SJSA1 (cell line): ENCODE data around the gene NGDN. TPM values are rescaled to one million over a fixed set of nuclear protein-coding genes. Genes with fewer than 3 reads are reported as not detected.

Experiments
- DNase-seq, 2 experiments: peaks; one replicate each; pipeline ENCODE4 v3.0.0-alpha.2; 2015 to 2020; ENCODE audit warnings: low spot score in 2 of 2, low read depth in 1 of 2
- H3K27ac ChIP-seq: fragments of 250-450 bp; sonication (Bioruptor Pico); 2 replicates; pipeline ENCODE4 v1.5.1; 2020; ENCODE audit warnings: mild to moderate bottlenecking, moderate library complexity
- H3K27me3 ChIP-seq: fragments of 250-450 bp; sonication (Bioruptor Pico); replicated peaks from 2 replicates; pipeline ENCODE4 v1.5.1; 2020; ENCODE audit warnings: mild to moderate bottlenecking, moderate library complexity
- H3K36me3 ChIP-seq: fragments of 250-450 bp; sonication (Bioruptor Pico); 2 replicates; pipeline ENCODE4 v1.5.1; 2020; ENCODE audit warnings: mild to moderate bottlenecking
- H3K4me1 ChIP-seq: fragments of 250-450 bp; sonication (Bioruptor Pico); replicated peaks from 2 replicates; pipeline ENCODE4 v1.6.1; 2021; ENCODE audit warnings: mild to moderate bottlenecking
- H3K4me3 ChIP-seq: fragments of 250-450 bp; sonication (Bioruptor Pico); 2 replicates; pipeline ENCODE4 v1.5.1; 2020; ENCODE audit warnings: mild to moderate bottlenecking
- H3K9me3 ChIP-seq: fragments of 250-450 bp; sonication (Bioruptor Pico); replicated peaks from 2 replicates; pipeline ENCODE4 v1.5.1; 2020; ENCODE audit warnings: mild to moderate bottlenecking
- total RNA-seq: library from RNA; depleted of rRNA; stranded (reverse); fragments of >200 nt; shearing (Covaris generic); gene quantifications from 2 replicates; pipeline ENCODE4 v1.2.3, GENCODE V29; 2014

NGDN gene
- total RNA-seq, 1 experiment from 2014 or later = 53.1 TPM

DNA sequence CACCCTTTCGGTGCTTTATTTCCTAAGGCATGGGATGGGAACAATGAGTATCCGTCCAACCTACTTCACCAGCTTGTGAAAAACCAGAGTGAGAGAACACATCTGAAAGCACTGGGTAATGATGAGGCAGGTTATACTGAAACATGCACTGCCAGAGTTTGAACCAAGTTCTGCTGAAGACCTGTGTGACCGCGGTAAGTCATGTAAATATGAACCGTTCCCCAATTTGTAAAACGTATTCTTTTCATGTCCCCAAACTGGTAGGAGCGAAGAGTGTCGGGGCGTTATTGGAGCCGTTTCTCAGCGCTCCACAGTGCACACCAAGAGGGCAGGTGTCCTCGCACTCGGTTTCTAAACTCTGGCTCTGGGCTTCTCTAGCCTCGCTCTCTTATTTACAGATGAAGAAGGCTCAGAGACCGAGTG lies 788 bp upstream of the NGDN start:
- Histone ChIP-seq H3K36me3 (peaks cover 35% of the 10 kb centered on the region), H3K4me1 (peaks cover 6% of the 10 kb centered on the region; the same call in 1 of the 2 replicates), H3K27ac (no peak overlapping the region), H3K27me3 (peaks cover 7% of the 10 kb centered on the region; the same call in 1 of the 2 replicates), H3K4me3 (peak overlapping the region; percentile 58), H3K9me3 (no peaks in the 10 kb centered on the region)
- no peak for DNase-seq

DNA sequence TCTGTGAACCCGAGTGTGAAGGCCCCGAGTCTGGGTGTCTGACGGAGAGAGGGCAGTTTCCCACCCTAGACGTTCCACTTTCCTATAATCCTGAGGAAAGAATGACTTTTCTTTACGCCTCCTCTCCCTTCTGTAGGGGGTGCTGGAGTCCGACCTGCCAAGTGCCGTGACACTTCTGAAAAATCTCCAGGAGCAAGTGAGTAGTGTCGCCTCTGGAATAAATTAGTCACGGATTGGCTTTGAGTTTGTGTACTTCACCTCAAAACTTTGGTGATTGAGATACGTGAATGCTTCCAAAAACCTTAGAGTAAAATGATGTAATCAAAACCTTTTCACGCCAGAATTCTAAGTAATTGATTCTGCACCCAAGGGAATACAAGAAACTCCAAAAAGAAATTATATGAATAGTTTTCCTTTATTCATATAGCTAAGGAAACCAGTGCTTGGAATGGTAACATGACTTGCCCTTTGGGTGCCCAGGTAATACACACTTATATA lies 452 bp downstream of the NGDN start:
- Histone ChIP-seq H3K4me1 (peaks cover 6% of the 10 kb centered on the region; the same call in 1 of the 2 replicates), H3K4me3 (peak overlapping the region; percentile 58), H3K27ac (peak overlapping the region; percentile 51), H3K36me3 (peaks cover 46% of the 10 kb centered on the region), H3K27me3 (no peaks in the 10 kb centered on the region), H3K9me3 (no peaks in the 10 kb centered on the region)
- no peak for DNase-seq

DNA sequence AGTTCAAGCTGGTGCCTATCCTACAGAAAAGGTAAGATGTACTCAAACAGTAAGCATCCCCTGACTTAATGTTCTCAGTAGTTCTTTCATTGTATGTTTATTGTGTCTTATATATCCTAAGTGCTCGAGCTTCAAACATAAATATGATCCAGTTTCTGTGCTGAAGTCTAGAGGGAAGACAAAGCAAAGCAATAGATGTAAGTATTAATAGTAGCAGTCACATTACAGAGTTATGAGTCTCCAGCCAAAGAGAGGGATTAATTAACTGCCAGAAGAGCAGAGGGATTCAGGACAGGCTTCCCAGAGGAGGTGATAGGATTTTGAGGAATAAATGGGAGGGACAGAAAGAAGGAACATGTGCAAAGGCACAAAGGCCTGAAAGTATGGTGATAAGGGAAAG lies 1.4 kb downstream of the NGDN start:
- H3K27ac ChIP-seq = no peak overlapping the region
- peaks cover 56% of the 10 kb centered on the region for H3K36me3 ChIP-seq
- no peaks in the 10 kb centered on the region for H3K9me3 ChIP-seq
- peaks cover 6% of the 10 kb centered on the region; the same call in 1 of the 2 replicates for H3K4me1 ChIP-seq
- DNase-seq = no peak
- no peak overlapping the region for H3K4me3 ChIP-seq
- no peaks in the 10 kb centered on the region for H3K27me3 ChIP-seq

DNA sequence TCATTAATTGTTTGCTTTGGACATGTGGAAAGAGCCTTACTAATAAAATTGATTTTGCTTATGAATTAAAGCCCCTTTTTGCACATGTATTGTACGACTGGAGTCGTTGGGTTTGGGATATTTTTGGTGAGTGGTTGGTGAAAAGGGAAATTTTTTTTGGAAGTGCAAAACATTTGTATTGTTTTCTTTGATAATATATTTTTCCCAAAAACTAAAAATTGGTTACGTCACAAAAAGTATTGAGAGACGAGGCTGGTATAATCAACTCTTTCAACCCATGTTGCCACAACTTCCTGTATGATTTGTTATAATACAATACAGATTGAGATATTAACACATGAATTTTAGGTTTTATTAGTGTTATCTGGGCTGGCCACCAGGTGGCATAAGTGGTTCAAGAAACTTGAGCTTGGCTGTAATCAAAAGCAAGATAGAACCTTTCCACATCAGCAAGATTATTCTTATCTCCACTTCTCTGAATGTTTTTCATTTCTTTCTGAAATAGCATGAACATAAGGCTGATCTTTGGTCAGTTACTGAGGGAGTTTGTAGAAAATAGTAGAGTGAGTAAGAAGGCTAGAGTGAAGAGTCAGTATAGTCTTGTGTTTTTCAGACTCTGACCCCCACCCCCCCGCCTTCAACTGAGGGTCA lies 8.7 kb downstream of the NGDN start:
- no peak overlapping the region for H3K27ac ChIP-seq
- peaks cover 65% of the 10 kb centered on the region for H3K36me3 ChIP-seq
- no peaks in the 10 kb centered on the region for H3K9me3 ChIP-seq
- no peak overlapping the region for H3K4me3 ChIP-seq
- no peaks in the 10 kb centered on the region for H3K27me3 ChIP-seq
- DNase-seq = peak in 1 of 2 experiments; percentile 12
- H3K4me1 ChIP-seq = no peaks in the 10 kb centered on the region

DNA sequence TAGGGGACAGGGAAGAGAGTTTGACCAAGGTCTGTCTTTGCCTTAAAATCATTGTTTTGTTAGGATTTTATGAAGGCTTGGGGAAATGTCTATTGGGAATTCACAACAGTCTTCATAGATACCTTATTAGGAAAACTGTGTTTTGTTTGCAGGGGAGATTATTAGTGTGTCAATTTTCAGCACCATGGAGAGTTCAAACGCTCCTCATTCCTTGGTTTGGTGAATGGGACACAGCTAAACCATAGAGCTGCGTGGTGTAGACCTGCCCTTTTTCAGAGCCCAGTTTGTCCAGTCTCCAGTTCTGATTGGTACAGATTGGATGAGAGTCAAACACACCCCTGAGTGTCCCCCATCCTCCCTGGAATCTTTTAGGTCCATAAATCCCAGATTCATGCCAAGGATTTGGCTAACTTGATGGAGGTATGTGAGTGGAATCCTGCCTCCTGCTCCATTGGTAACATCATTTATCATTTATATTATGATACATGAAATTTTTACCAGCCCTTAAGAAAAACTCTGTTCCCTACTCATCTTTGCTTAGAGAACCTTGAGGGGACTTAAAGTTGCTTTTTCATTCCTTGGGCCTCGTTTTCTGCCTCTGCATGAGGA lies 12.0 kb downstream of the NGDN start:
- no peak overlapping the region for H3K27ac ChIP-seq
- H3K4me3 ChIP-seq = no peak overlapping the region
- H3K36me3 ChIP-seq = peaks cover 33% of the 10 kb centered on the region
- no peak for DNase-seq
- H3K9me3 ChIP-seq = no peaks in the 10 kb centered on the region
- H3K27me3 ChIP-seq = no peaks in the 10 kb centered on the region
- H3K4me1 ChIP-seq = no peaks in the 10 kb centered on the region

DNA sequence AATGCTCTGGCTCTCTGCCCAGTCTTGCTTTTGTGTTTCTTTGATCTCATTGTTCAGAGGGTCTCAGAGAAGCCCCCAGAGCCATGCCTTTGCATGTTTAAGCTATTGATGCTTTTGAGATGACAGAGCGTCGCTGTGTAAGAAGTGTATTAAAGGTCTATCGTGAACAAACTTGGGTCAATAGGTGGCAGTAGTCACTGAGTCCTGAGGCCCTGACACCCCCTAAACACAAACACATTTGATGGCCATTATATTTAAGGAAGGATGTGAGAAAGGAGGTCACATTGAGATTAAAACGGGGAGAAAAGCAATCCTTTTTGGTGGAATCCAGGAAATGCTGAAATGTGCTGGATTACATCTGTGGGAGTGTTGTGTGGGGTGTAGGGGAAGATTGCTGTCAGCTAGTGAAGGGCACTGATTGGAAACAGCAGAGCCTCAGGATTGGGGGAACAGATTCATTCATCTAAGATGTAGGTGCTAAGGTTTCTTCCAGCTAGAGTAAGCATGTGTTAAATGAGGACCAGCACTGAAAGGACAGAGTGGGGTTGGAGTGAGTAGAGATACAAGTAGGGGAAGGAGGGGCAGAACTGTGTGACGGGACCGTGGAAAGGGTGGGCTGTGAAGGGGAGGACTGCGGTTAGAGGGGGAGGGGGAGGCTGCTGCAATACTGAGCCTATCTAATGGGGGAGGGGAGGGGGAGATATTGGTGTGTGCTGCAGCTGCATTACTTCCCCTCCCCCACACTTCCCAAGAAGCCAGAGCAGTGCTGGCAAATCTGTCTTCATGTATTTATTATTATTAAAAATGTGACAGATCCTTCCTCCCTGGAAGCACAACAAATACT lies 12.7 kb downstream of the NGDN start:
- H3K9me3 ChIP-seq = no peaks in the 10 kb centered on the region
- H3K4me1 ChIP-seq = no peaks in the 10 kb centered on the region
- H3K36me3 ChIP-seq = peaks cover 26% of the 10 kb centered on the region
- no peaks in the 10 kb centered on the region for H3K27me3 ChIP-seq
- H3K27ac ChIP-seq = no peak overlapping the region
- no peak overlapping the region for H3K4me3 ChIP-seq
- DNase-seq = no peak

DNA sequence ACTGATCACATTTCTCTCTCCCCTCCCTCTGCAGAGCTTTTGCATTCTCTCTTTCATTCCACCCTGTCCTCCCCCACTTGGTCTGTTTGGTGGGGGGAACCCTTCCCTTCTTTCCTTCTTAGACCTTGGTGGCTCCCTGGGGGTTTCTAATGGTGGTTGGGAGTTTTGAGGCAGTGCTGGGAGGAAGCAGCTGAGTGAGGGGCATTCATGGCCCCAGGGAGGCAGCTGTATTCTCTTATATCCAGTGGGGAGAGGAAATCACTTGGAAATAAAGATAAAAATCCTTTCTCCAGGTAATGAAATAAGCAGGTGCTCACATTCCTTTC lies 13.3 kb downstream of the NGDN start:
- H3K27ac ChIP-seq = no peak overlapping the region
- H3K36me3 ChIP-seq = peaks cover 20% of the 10 kb centered on the region
- H3K4me1 ChIP-seq = no peaks in the 10 kb centered on the region
- H3K9me3 ChIP-seq = no peaks in the 10 kb centered on the region
- no peak for DNase-seq
- H3K27me3 ChIP-seq = no peaks in the 10 kb centered on the region
- H3K4me3 ChIP-seq = no peak overlapping the region

DNA sequence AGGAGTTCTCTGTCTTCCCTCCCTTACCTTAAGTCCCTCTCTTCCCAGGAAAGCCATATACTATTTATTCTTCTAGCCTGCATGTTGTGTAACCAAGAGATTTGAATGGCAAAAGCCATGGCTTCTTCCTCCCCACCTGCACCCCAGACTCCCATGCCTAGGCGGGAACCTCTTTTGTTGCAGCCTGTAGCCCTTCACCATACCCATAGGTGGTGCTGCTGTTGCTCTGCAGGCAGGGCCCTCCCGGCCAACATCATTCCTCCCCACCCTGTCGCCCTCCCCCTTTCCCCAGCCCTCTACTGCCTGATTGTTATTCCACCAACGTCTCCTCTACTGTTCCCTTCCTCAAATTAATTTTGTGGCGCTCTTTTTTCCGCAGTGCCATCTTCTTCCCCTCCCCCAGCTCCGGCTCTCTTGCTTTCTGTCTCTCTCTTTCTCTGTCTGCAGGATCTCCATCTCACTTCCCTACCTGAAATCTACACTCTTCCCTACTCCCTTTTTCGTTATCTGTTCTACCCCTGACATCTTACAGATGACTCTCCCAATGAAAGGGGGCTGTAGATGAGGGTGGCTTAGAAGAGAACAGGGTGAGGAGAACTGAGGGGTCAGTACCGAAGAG lies 13.8 kb downstream of the NGDN start:
- Histone ChIP-seq H3K27me3 (no peaks in the 10 kb centered on the region), H3K4me1 (no peaks in the 10 kb centered on the region), H3K27ac (no peak overlapping the region), H3K4me3 (no peak overlapping the region), H3K9me3 (no peaks in the 10 kb centered on the region), H3K36me3 (peaks cover 15% of the 10 kb centered on the region)
- peak in 1 of 2 experiments; percentile 43 for DNase-seq

DNA sequence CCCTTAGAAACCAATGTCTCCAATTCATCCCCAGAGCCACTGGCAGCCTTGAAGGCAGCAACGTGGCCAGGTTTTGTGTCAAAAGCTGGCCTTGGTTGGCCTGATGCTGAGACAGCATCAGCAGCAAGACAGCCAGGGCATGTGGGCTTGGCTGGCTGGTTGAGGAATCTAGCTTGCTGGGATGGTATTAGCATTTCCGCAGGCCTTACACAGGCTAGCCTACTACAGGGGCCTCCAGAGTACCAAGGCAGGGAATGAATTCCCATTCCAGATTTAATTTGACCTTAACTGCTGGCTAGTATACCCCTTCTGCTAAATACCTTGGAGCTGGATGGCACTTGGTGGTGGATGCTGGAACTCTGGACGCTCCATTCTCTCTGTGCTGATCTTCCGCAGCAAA lies 15.8 kb downstream of the NGDN start:
- no peaks in the 10 kb centered on the region for H3K27me3 ChIP-seq

DNA sequence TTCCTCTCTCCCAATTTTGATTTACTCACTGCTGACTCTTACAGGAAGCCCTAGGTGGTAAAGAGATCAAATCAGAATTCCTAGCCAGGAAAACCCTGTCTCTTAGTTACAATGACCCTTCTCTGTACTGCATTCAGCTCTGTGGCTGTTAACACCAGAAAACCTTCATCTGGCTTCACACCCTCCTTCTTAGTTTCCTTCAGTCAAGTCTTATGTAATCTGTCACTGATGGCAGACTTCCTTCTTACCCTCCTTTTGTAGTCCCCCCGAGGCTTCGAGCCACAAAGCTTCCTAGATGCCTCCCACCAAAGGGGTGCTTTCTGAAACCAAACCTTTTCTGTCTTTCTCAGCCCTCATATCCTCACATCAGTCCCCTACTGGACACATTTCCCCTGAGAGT lies 16.5 kb downstream of the NGDN start:
- Histone ChIP-seq H3K9me3 (no peaks in the 10 kb centered on the region), H3K36me3 (peaks cover 4% of the 10 kb centered on the region; the same call in 1 of the 2 replicates), H3K27me3 (no peaks in the 10 kb centered on the region), H3K4me1 (no peaks in the 10 kb centered on the region), H3K4me3 (no peak overlapping the region), H3K27ac (no peak overlapping the region)
- no peak for DNase-seq

More for the DNA sequence above, 15.8 kb downstream of the NGDN start:
- H3K4me1 ChIP-seq = no peaks in the 10 kb centered on the region
- no peak overlapping the region for H3K27ac ChIP-seq
- H3K9me3 ChIP-seq = no peaks in the 10 kb centered on the region
- H3K4me3 ChIP-seq = no peak overlapping the region
- DNase-seq = no peak
- H3K36me3 ChIP-seq = peaks cover 6% of the 10 kb centered on the region; the same call in 1 of the 2 replicates

DNA sequence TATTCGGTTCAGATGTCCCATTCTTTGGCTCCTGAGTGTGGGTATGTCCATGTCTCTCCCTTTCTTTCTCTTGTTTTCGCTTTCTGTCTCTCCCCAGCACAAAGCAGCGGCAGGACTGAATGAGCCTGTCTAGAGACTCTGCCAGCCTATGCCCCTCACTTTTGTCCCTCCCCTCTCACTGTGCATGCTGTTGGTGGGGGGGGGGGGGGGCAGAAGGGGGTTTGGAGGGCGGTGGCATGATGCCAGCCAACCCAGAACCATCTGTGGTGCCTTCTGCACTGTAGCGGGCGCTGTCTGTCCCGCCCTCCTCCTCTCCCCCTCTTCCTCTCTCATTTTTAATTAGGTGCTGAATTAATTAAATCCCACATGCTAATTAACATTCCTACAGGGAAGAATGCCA lies 17.7 kb downstream of the NGDN start:
- no peak for DNase-seq
- Histone ChIP-seq H3K4me1 (no peaks in the 10 kb centered on the region), H3K9me3 (no peaks in the 10 kb centered on the region), H3K36me3 (peaks cover 2% of the 10 kb centered on the region; the same call in 1 of the 2 replicates), H3K27me3 (no peaks in the 10 kb centered on the region), H3K27ac (no peak overlapping the region), H3K4me3 (no peak overlapping the region)

DNA sequence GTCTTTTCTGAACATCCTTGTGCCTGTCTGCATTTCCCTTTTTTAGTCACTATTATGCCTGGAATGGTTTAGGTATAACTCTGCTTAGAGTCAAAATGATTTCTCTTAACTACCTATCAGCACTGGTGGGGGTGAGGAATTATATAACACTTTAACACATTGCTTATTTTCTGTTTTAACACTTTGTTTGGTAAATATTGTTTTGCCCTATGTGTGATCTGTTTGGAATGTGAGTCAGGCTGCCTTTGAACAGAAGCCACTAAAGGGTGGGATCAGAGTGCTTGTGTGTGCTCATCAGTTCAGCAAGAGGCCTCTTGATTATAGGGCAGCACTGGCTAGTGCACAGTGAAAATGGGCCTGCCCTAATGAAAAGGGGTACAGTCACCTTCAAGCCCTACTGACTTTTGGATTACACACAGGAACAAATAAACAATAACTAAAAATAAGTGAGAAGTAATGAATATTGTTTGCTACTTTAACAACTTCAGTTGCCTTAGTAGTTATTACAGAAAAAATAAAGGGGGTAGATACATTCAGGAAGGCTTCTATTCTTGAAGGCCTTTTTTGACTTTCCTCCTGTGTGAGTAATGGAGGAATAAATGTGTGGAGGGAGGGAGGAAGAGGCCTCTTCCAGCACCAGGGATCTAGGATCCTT lies 23.2 kb downstream of the NGDN start:
- no peaks in the 10 kb centered on the region for H3K9me3 ChIP-seq
- no peak for DNase-seq
- no peak overlapping the region for H3K27ac ChIP-seq
- peaks cover 2% of the 10 kb centered on the region; the same call in 1 of the 2 replicates for H3K36me3 ChIP-seq
- no peak overlapping the region for H3K4me3 ChIP-seq
- no peaks in the 10 kb centered on the region for H3K4me1 ChIP-seq
- H3K27me3 ChIP-seq = no peaks in the 10 kb centered on the region

DNA sequence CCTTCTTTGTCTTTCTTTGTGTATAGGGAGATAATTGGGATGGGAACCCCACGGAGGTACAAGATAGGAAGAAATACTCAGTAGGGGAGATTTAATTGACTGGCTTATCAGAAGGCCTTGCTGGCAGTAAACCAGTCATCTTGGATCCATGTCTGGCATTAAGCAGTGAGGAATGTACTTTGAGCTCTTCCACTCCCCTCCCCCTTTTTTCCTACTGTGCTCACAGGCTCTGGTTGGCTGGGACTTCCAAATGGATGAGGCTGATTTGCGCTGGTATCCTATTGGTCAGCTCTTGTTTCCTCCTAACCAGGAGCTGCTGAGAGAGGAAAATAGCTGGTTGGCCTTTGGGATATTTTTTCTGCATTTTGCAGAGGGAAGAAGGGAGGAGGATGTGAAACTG lies 24.7 kb downstream of the NGDN start:
- no peak for DNase-seq
- H3K4me3 ChIP-seq = no peak overlapping the region

More for the DNA sequence above, 24.7 kb downstream of the NGDN start:
- no peak overlapping the region for H3K27ac ChIP-seq
- no peaks in the 10 kb centered on the region for H3K27me3 ChIP-seq
- no peaks in the 10 kb centered on the region for H3K36me3 ChIP-seq
- H3K4me1 ChIP-seq = no peaks in the 10 kb centered on the region
- no peaks in the 10 kb centered on the region for H3K9me3 ChIP-seq
